Caki2 (cell line): Measurements from ENCODE around the gene RBM28. TPM values are rescaled to one million over a fixed set of nuclear protein-coding genes. Genes with fewer than 3 reads are reported as not detected.

ENCODE experiments used
- DNase-seq: peaks from one replicate; pipeline ENCODE4 v3.0.0-alpha.2; 2015; ENCODE audit warnings: low read depth
- in situ Hi-C: cut with HindIII; loops from 2 replicates; pipeline ENCODE4 v1.10.0; 2016; ENCODE audit warnings: low sequenced_read_pairs, low pct_unique_long_range_greater_than_20kb, mixed read lengths
- total RNA-seq: library from RNA; depleted of rRNA; stranded (reverse); fragments of >200 nt; shearing (Covaris generic); gene quantifications from 2 replicates; pipeline ENCODE4 v1.2.3, GENCODE V29; 2014; ENCODE audit warnings: low replicate concordance; rRNA removed

Gene RBM28
- total RNA-seq, 1 experiment from 2014 or later, result 12.9 TPM

DNA sequence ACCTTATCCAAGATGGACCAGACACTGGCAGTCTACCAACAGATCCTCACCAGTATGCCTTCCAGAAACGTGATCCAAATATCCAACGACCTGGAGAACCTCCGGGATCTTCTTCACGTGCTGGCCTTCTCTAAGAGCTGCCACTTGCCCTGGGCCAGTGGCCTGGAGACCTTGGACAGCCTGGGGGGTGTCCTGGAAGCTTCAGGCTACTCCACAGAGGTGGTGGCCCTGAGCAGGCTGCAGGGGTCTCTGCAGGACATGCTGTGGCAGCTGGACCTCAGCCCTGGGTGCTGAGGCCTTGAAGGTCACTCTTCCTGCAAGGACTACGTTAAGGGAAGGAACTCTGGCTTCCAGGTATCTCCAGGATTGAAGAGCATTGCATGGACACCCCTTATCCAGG is 89.2 kb downstream of the RBM28 start:
- no peak for DNase-seq
- in situ Hi-C loops, result no loop called here

DNA sequence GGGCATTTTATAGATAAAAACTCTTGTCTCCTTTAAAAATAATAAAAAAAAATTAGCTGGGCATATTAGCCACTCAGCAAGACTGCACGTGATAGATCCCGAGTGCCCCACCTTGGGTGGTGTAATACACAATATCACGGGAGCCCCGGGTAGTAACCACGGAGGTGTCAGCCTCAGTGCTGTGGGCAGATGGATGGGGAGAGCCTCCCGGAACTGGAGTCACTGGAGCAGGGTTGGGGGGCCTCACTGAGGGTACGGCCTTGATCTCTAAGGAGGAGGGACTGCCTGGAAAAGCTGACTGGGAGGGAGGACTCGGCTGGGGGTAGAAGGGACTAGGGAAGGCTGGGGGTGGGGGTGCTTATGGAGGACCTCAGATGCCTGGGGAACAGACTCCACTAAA is 90.0 kb downstream of the RBM28 start:
- in situ Hi-C loops, result no loop called here
- no peak for DNase-seq

DNA sequence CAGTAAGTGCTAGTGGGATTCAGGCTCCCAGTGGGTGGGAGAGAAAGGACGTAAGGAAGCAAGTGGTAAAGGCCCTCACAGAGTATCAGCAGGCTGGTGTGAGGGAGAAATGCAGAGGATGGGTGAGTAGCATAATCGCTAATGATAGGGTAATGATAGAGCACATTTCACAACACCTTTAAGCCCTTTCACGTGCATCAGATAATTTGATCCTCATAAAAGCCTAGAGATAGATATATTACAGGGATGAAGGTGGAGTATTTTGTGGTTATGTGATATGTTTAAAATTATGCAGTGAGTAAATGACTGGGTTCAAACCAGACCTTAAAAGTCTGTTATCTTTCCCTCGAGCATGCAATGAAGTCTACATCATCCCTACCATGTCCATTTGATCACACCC is 92.4 kb downstream of the RBM28 start:
- in situ Hi-C loops, result no loop called here
- no peak for DNase-seq

Other genes with a start within 250 kb of the RBM28 start
- not detected in 2 replicates for gene LEP, start 102.6 kb downstream of the RBM28 start, total RNA-seq
- gene PRRT4, start 17.8 kb upstream of the RBM28 start, total RNA-seq, result 0.91 TPM in 1 of 2 replicates, not detected in the other
- gene IMPDH1, start 66.1 kb upstream of the RBM28 start, total RNA-seq, result 44.7 and 65.4 TPM in 2 replicates
- gene HILPDA, start 112.0 kb upstream of the RBM28 start, total RNA-seq, result 8.6 and 14.8 TPM in 2 replicates
- 17.3 and 22.4 TPM in 2 replicates for gene METTL2B, start 132.8 kb upstream of the RBM28 start, total RNA-seq